ENCODE measurements around the gene PCBP3.

The PCBP3 gene

GRCh38 chr21:45741691-45742090 lies 98.2 kb downstream of the PCBP3 start:
- Histone ChIP-seq H3K23ac (ENCODE audit: low read length in 2 of 2) (no peak overlapping the region), H4K8ac (ENCODE audit: low read length) (no peak overlapping the region), H3K9me3 (ENCODE audit: control insufficient read depth, low read length) (no peaks in the 10 kb centered on the region), H3K4me3 (ENCODE audit: insufficient read depth in 1 of 2, low read depth in 1 of 2, low read length in 2 of 2) (no peak overlapping the region), H2BK5ac (ENCODE audit: low read depth, low read length, poor library complexity, severe bottlenecking) (no peak overlapping the region), H3K4me1 (ENCODE audit: control insufficient read depth, insufficient read depth, low read depth, low read length) (no peaks in the 10 kb centered on the region), H2AFZ (ENCODE audit: low read depth, low read length) (no peak overlapping the region), H3K79me1 (replicated peaks; ENCODE audit: low read length, poor library complexity, severe bottlenecking) (peaks cover 2% of the 10 kb centered on the region), H3K4me2 (ENCODE audit: low read length, poor library complexity, severe bottlenecking) (no peak overlapping the region), H3K18ac (ENCODE audit: low read depth in 1 of 2, low read length in 2 of 2) (no peak overlapping the region), H2BK15ac (ENCODE audit: low read depth, poor library complexity, severe bottlenecking) (no peak overlapping the region), H3K14ac (ENCODE audit: low read length in 2 of 2) (no peak overlapping the region), H3K27ac (ENCODE audit: low read length, poor library complexity, severe bottlenecking) (no peak overlapping the region), H4K91ac (ENCODE audit: low read length) (no peak overlapping the region), H2AK5ac (ENCODE audit: low read length, severe bottlenecking) (no peak overlapping the region), H3K4ac (ENCODE audit: low read depth in 1 of 2, low read length in 2 of 2) (no peak overlapping the region), H2BK120ac (ENCODE audit: low read depth, low read length) (no peak overlapping the region), H3K36me3 (ENCODE audit: control insufficient read depth in 1 of 2, insufficient read depth in 2 of 2, low read depth in 1 of 2, low read length in 2 of 2) (peaks cover 8 to 13% of the 10 kb centered on the region in 2 experiments), H2BK12ac (ENCODE audit: low read length in 2 of 2) (no peak overlapping the region), H3K9ac (ENCODE audit: low read length) (no peak overlapping the region), H3K27me3 (ENCODE audit: control insufficient read depth in 1 of 2, insufficient read depth in 1 of 2, low read length in 2 of 2) (no peaks in the 10 kb centered on the region)
- 81% methylated on average over 5 of the region's 6 CpGs for WGBS
- DNase-seq = peak; percentile 5

- no peak overlapping the region for H2BK12ac ChIP-seq (ENCODE audit: low read length in 2 of 2)
- peaks cover 2% of the 10 kb centered on the region for H3K79me1 ChIP-seq (replicated peaks; ENCODE audit: low read length, poor library complexity, severe bottlenecking)
- no peaks in the 10 kb centered on the region for H3K9me3 ChIP-seq (ENCODE audit: control insufficient read depth, low read length)
- no peak overlapping the region for H3K27ac ChIP-seq (ENCODE audit: low read length, poor library complexity, severe bottlenecking)
- no peaks in the 10 kb centered on the region for H3K27me3 ChIP-seq (ENCODE audit: control insufficient read depth in 1 of 2, insufficient read depth in 1 of 2, low read length in 2 of 2)
- no peak overlapping the region for H3K14ac ChIP-seq (ENCODE audit: low read length in 2 of 2)
- no peak overlapping the region for H4K8ac ChIP-seq (ENCODE audit: low read length)
- no peak overlapping the region for H3K4ac ChIP-seq (ENCODE audit: low read depth in 1 of 2, low read length in 2 of 2)
- H2AFZ ChIP-seq (ENCODE audit: low read depth, low read length) = no peak overlapping the region
- no peak overlapping the region for H3K4me3 ChIP-seq (ENCODE audit: insufficient read depth in 1 of 2, low read depth in 1 of 2, low read length in 2 of 2)
- H3K23ac ChIP-seq (ENCODE audit: low read length in 2 of 2) = no peak overlapping the region
- H2AK5ac ChIP-seq (ENCODE audit: low read length, severe bottlenecking) = no peak overlapping the region
- H3K36me3 ChIP-seq (ENCODE audit: control insufficient read depth in 1 of 2, insufficient read depth in 2 of 2, low read depth in 1 of 2, low read length in 2 of 2) = peaks cover 6 to 13% of the 10 kb centered on the region in 2 experiments
- 83% methylated on average over 5 of the region's 7 CpGs for WGBS
- H4K91ac ChIP-seq (ENCODE audit: low read length) = no peak overlapping the region
- no peak overlapping the region for H2BK120ac ChIP-seq (ENCODE audit: low read depth, low read length)
- no peak for DNase-seq
- H3K18ac ChIP-seq (ENCODE audit: low read depth in 1 of 2, low read length in 2 of 2) = no peak overlapping the region
- no peak overlapping the region for H2BK5ac ChIP-seq (ENCODE audit: low read depth, low read length, poor library complexity, severe bottlenecking)
- H2BK15ac ChIP-seq (ENCODE audit: low read depth, poor library complexity, severe bottlenecking) = no peak overlapping the region
- no peak overlapping the region for H3K4me2 ChIP-seq (ENCODE audit: low read length, poor library complexity, severe bottlenecking)
- H3K4me1 ChIP-seq (ENCODE audit: control insufficient read depth, insufficient read depth, low read depth, low read length) = peaks cover 1% of the 10 kb centered on the region
- H3K9ac ChIP-seq (ENCODE audit: low read length) = no peak overlapping the region
These were observed 98.7 kb downstream of the PCBP3 start for GRCh38 chr21:45742247-45742646.

GRCh38 chr21:45745256-45745655 lies 101.7 kb downstream of the PCBP3 start:
- Histone ChIP-seq H3K14ac (ENCODE audit: low read length in 2 of 2) (no peak overlapping the region), H2AFZ (ENCODE audit: low read depth, low read length) (no peak overlapping the region), H4K8ac (ENCODE audit: low read length) (no peak overlapping the region), H3K27ac (ENCODE audit: low read length, poor library complexity, severe bottlenecking) (no peak overlapping the region), H3K18ac (ENCODE audit: low read depth in 1 of 2, low read length in 2 of 2) (no peak overlapping the region), H4K91ac (ENCODE audit: low read length) (no peak overlapping the region), H2BK5ac (ENCODE audit: low read depth, low read length, poor library complexity, severe bottlenecking) (no peak overlapping the region), H2BK15ac (ENCODE audit: low read depth, poor library complexity, severe bottlenecking) (no peak overlapping the region), H3K4me2 (ENCODE audit: low read length, poor library complexity, severe bottlenecking) (no peak overlapping the region), H3K36me3 (ENCODE audit: control insufficient read depth in 1 of 2, insufficient read depth in 2 of 2, low read depth in 1 of 2, low read length in 2 of 2) (peaks cover 6 to 21% of the 10 kb centered on the region in 2 experiments), H3K9me3 (ENCODE audit: control insufficient read depth, low read length) (no peaks in the 10 kb centered on the region), H3K4ac (ENCODE audit: low read depth in 1 of 2, low read length in 2 of 2) (no peak overlapping the region), H2BK120ac (ENCODE audit: low read depth, low read length) (no peak overlapping the region), H2BK12ac (ENCODE audit: low read length in 2 of 2) (no peak overlapping the region), H3K4me1 (ENCODE audit: control insufficient read depth, insufficient read depth, low read depth, low read length) (peaks cover 12% of the 10 kb centered on the region), H2AK5ac (ENCODE audit: low read length, severe bottlenecking) (no peak overlapping the region), H3K27me3 (ENCODE audit: control insufficient read depth in 1 of 2, insufficient read depth in 1 of 2, low read length in 2 of 2) (no peaks in the 10 kb centered on the region), H3K79me1 (replicated peaks; ENCODE audit: low read length, poor library complexity, severe bottlenecking) (peaks cover 2% of the 10 kb centered on the region), H3K4me3 (ENCODE audit: insufficient read depth in 1 of 2, low read depth in 1 of 2, low read length in 2 of 2) (no peak overlapping the region), H3K23ac (ENCODE audit: low read length in 2 of 2) (no peak overlapping the region), H3K9ac (ENCODE audit: low read length) (no peak overlapping the region)
- 81% methylated on average over 7 of the region's 7 CpGs for WGBS
- DNase-seq = no peak

- WGBS = 87% methylated on average over 14 of the region's 14 CpGs
- Histone ChIP-seq H3K18ac (ENCODE audit: low read depth in 1 of 2, low read length in 2 of 2) (no peak overlapping the region), H3K9me3 (ENCODE audit: control insufficient read depth, low read length) (no peaks in the 10 kb centered on the region), H3K4me2 (ENCODE audit: low read length, poor library complexity, severe bottlenecking) (no peak overlapping the region), H2BK15ac (ENCODE audit: low read depth, poor library complexity, severe bottlenecking) (no peak overlapping the region), H2AK5ac (ENCODE audit: low read length, severe bottlenecking) (no peak overlapping the region), H3K27ac (ENCODE audit: low read length, poor library complexity, severe bottlenecking) (no peak overlapping the region), H3K27me3 (ENCODE audit: control insufficient read depth in 1 of 2, insufficient read depth in 1 of 2, low read length in 2 of 2) (no peaks in the 10 kb centered on the region), H2BK12ac (ENCODE audit: low read length in 2 of 2) (no peak overlapping the region), H3K79me1 (replicated peaks; ENCODE audit: low read length, poor library complexity, severe bottlenecking) (no peaks in the 10 kb centered on the region), H3K9ac (ENCODE audit: low read length) (peak overlapping the region; percentile 9), H3K4me1 (ENCODE audit: control insufficient read depth, insufficient read depth, low read depth, low read length) (peaks cover 12% of the 10 kb centered on the region), H4K8ac (ENCODE audit: low read length) (no peak overlapping the region), H2BK120ac (ENCODE audit: low read depth, low read length) (no peak overlapping the region), H2BK5ac (ENCODE audit: low read depth, low read length, poor library complexity, severe bottlenecking) (no peak overlapping the region), H3K36me3 (ENCODE audit: control insufficient read depth in 1 of 2, insufficient read depth in 2 of 2, low read depth in 1 of 2, low read length in 2 of 2) (peaks cover 6 to 33% of the 10 kb centered on the region in 2 experiments), H4K91ac (ENCODE audit: low read length) (no peak overlapping the region), H3K4ac (ENCODE audit: low read depth in 1 of 2, low read length in 2 of 2) (no peak overlapping the region), H3K14ac (ENCODE audit: low read length in 2 of 2) (no peak overlapping the region), H3K4me3 (ENCODE audit: insufficient read depth in 1 of 2, low read depth in 1 of 2, low read length in 2 of 2) (no peak overlapping the region), H3K23ac (ENCODE audit: low read length in 2 of 2) (no peak overlapping the region), H2AFZ (ENCODE audit: low read depth, low read length) (no peak overlapping the region)
- DNase-seq = no peak
These were observed 103.8 kb downstream of the PCBP3 start for GRCh38 chr21:45747233-45747766.
